ENCODE results near the gene MAP3K4.

Gene MAP3K4

GRCh38 chr6:160998766-160999165 is 7.2 kb downstream of the MAP3K4 start:
- no peak for DNase-seq (ENCODE audit: low read depth in 4 of 4, low spot score in 1 of 4)

DNA sequence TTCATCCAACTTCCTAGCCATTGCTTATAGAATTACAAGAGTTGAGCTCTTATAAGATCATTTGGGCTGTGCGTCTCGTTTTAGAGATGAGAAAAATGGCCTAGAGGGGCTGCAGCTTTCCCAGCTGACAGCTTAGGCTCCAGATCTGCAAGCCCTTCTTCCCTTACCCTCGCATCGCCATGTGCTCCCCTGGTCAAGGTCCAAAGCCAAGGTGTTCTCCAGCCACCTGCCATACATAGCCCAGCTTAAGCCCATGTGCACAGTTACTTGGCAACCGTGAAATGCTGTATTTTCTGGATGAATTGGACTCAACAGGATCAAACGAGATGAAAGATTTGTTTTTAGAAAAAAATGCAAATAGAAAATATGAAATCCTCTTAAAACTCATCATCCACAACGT is 7.9 kb downstream of the MAP3K4 start:
- no peak for DNase-seq (ENCODE audit: low read depth in 4 of 4, low spot score in 1 of 4)

- no peak for DNase-seq (ENCODE audit: low read depth in 4 of 4, low spot score in 1 of 4)
Measured at GRCh38 chr6:161000632-161001031, 9.1 kb downstream of the MAP3K4 start.

GRCh38 chr6:161001421-161001820 is 9.9 kb downstream of the MAP3K4 start:
- no peak for DNase-seq (ENCODE audit: low read depth in 4 of 4, low spot score in 1 of 4)

DNA sequence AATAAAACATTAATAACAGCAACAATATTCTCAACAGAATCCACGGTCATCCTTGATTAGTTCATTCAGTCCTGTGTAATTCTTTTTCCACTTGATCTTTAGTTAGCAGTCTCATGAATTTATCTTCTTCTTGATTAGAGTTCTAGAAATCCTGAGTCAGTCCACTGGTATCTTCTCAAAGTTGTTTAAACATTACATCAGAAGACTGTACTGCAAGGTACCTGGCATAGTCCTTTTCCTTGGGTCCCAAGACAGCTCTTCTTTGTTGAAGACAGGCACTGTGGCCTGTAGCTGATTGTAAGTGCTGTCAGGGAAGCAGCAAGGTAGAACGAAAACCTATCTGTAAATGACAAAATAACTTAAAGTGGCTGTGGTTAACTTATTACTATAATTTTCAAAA is 11.8 kb downstream of the MAP3K4 start:
- DNase-seq (ENCODE audit: low read depth in 4 of 4, low spot score in 1 of 4), result no peak

DNA sequence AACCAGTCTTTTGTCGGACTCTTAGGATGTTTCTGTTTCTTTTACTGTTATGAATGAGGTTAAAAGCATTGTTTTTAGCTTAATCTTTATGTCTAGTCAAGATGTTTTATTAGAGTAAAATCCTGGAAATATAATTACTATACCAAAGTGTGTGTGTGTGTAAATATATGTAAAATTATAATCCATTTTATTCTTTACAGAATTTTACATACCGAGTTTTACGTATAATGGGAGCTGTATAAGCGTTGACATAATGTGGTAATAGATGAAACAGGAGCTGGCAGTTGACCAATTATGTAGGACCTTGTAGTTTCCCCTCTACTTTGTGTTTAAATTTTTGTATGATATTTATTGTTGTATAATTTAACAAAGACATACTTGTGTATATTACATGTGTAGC is 16.7 kb downstream of the MAP3K4 start:
- DNase-seq (ENCODE audit: low read depth in 4 of 4, low spot score in 1 of 4), result no peak

DNA sequence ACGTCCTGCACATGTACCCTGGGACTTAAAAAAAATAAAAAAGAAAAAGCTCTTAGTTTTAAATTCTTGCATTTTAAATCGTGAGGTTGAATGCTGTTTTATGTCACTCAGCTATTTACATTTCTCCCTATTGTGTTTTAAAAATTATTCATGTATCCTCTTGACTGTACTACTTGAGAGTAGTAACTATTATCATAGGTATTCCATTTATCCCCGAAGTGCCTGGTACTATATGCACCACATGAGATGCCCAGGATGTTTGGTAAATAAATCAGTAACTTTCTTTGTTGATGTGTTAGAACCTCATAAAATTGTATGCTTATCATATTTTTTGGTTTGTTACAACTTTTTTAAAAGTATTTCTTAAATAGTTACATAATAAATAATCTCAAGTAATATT is 18.4 kb downstream of the MAP3K4 start:
- no peak for DNase-seq (ENCODE audit: low read depth in 4 of 4, low spot score in 1 of 4)

DNA sequence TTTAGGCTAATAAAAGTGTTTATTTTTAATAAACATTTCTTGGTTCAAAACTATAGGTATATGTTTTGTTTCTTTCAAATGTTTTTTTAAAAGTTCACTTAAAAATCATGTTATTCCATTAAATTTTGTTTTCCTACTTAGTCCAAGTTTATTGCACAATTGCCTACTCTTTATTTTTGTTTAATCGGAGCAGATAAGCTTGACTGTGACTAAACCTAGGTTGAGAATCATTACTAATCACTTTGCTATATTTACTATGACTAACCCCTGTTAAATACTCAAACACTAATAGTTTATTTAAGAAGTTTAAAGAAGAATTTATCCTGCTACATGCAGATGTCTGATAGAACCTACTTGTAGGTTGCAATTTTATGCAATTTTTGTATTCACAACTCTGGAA is 18.8 kb downstream of the MAP3K4 start:
- DNase-seq (ENCODE audit: low read depth in 4 of 4, low spot score in 1 of 4), result no peak

DNA sequence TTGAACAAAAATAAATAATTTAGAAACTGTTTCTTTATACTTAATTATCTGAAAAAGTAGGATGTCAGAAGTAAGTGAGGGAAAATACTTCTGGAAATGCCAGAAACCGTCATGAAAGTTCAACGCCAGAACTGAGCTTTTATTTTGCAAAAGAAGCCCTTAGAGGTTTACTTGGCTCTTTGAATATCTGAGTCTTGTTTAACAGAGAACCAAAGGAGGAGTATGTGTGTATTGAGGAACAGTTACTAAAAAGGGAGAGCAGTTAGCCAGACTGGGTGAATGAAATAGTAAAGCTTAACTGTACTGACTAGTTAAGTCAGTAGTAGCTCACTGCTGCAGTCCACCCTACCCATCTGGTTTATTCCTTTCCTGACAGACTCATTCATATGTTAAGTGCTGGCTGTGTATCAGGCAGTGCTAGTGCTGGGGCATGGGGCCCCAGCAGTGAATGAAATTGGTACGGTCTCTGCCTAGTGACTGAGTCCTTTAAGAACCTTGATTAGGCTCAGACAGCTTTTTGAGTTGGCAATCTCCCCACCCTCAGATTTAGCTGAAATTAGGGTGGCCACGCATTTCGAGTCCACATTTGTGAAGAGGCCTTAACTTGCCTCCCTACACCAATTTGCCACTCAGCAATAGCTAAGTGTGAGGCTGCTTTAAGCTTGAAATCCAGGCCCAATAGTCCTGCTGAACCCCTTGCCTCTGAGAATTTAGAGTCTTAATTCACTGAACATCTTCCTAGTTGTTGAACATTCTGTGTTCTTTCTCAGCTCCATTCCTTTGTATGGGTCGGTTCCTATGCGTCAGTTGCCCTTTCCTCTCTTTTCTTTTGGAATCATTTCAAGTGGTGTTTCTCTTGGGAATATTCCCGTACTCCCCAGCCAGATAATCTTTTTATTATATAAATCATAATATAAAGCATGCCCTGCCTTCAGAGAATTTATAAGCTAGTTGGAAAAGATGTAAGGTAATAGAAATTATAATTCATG is 20.2 kb downstream of the MAP3K4 start:
- DNase-seq (ENCODE audit: low read depth in 4 of 4, low spot score in 1 of 4), result no peak

DNA sequence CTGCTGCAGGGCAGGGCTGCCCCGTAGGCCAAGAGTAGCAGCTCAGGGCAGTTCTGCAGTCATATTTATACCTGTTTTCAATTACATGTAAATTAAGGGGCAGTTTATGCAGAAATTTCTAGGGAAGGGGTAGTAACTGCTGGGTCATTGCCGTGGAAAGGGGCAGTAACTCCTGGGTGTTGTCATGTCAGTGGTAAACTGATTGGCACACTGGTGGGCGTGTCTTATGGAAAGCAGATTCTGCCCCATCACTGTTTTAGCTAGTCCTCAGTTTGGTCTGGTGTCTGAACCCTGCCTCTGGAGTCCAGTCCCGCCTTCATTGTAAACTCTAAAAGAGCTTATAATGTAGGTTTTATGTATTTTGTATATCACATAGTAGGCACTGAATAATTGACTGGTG is 22.1 kb downstream of the MAP3K4 start:
- DNase-seq (ENCODE audit: low read depth in 4 of 4, low spot score in 1 of 4), result no peak

DNA sequence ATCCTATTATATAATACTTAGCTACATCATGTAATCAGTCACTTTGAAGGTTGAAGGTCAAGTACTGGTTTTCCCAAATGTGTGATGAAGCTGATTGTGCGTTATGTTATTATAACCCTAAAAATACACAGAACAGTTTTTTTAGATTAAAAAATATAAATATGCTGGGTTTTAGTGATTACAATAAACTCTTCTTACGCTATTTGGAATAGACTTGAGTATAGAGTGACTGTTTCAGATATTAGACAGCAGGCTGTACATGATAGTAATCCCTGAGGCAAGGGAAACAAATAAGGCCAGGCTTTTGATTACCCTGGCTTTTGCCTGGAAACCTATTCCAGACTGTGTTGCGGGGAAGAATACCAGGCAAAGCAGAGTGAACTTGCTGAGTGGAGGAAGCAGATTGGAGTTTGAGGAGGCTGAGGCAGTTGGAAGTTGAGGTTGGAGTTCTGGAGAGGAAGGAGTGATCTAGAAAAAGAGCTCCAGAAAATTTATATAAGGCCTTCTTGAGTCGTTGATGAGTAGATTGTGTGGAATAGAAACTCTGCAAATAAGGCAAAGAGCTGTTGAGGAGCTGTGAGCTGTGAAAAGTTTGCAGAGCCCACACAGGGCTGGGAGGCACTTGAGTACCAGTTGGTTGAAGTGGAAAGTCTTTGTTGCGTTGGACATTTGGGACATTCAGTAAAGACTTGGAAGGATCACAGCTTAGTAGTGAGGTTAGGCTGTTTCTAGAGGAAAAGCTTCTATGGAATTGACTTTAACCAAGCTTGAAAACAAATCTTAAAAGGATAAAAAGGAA is 26.4 kb downstream of the MAP3K4 start:
- no peak for DNase-seq (ENCODE audit: low read depth in 4 of 4, low spot score in 1 of 4)

DNA sequence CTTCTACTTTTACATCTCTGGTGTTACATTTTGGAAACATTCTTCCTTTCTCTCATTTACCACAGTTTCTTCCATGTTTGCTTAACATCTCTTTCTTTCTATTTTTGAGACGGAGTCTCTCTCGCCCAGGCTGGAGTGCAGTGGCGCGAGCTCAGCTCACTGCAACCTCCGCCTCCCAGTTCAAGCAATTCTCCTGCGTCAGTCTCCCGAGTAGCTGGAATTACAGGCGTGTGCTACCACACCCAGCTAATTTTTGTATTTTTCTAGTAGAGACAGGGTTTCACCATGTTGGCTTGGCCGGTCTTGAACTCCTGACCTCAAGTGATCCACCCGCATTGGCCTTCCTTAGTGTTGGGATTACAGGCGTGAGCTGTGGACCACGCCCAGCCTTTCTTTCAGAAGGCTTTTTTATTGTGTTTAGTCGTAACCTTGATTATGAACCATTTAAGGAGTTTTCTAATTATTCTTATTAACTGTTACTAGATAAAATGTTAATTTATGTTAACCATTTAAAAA is 27.8 kb downstream of the MAP3K4 start:
- no peak for DNase-seq (ENCODE audit: low read depth in 4 of 4, low spot score in 1 of 4)

- DNase-seq (ENCODE audit: low read depth in 4 of 4, low spot score in 1 of 4), result no peak
Measured at GRCh38 chr6:161021543-161021942, 30.0 kb downstream of the MAP3K4 start.

DNA sequence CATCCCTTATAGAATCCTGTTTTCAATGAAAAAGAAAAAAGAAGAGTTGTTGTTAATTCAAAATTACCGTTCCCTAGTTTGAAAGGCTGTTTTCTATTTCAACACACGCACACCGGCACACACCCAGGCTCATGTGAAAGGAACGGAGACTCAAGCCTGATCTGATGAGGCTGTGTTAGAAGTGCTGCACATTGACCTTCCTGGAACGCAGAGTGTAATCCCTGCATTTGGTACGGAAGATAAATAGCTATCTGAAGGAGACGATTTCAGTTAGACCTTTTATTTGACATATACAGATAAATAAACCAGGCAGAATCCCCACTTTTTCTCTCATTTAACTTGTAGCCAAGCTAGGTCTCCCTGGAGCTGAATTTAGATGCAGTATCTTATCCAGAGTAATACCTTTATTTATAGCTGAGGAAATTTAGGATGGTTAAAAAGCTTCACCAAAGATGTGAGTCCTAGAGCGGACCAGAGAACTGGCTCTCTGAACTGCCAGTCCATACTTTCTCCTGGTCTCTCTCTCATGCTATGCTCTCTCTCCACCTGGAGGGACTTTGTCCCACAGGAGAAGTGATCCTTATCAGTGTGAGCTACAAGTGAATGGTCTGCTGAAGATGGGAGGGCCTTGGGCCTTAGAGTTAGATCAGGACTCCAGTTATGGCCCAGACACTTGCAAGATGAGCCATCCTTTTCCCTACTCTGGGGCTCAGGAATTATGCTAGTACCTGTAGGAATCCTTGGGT is 30.6 kb downstream of the MAP3K4 start:
- no peak for DNase-seq (ENCODE audit: low read depth in 4 of 4, low spot score in 1 of 4)

- DNase-seq (ENCODE audit: low read depth in 4 of 4, low spot score in 1 of 4), result no peak
Measured at GRCh38 chr6:161023316-161023715, 31.7 kb downstream of the MAP3K4 start.

- DNase-seq (ENCODE audit: low read depth in 4 of 4, low spot score in 1 of 4), result no peak
Measured at GRCh38 chr6:161024364-161024920, 32.9 kb downstream of the MAP3K4 start.

GRCh38 chr6:161027385-161027784 is 35.8 kb downstream of the MAP3K4 start:
- no peak for DNase-seq (ENCODE audit: low read depth in 4 of 4, low spot score in 1 of 4)

DNA sequence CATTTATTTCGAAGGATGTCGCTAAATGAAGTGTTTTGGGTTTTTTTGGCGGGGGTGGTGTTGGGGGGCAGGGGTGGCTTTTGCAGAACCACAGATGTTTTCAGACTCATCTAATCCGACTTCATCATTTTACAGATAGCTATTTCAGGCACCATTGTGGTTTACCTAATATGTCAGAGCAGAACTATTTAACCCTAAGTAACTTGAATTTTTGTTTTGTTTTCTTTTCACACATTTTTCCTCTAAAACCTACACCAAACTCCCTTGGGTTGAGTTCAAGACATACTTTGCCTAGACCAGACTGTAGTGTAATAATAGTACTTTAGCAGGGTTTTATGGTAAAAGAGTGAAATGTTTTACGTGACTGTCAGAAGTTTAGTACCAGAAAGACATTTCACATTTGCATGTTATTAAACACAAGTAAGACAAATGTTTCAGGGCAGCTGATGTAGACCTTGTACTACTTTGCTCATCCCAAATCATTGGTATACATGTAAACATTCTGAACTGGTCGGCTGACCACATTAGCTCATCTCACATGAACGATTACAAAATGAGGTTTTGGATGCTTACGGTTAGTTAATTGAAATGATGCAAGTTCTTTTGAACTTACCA is 37.7 kb downstream of the MAP3K4 start:
- no peak for DNase-seq (ENCODE audit: low read depth in 4 of 4, low spot score in 1 of 4)

DNA sequence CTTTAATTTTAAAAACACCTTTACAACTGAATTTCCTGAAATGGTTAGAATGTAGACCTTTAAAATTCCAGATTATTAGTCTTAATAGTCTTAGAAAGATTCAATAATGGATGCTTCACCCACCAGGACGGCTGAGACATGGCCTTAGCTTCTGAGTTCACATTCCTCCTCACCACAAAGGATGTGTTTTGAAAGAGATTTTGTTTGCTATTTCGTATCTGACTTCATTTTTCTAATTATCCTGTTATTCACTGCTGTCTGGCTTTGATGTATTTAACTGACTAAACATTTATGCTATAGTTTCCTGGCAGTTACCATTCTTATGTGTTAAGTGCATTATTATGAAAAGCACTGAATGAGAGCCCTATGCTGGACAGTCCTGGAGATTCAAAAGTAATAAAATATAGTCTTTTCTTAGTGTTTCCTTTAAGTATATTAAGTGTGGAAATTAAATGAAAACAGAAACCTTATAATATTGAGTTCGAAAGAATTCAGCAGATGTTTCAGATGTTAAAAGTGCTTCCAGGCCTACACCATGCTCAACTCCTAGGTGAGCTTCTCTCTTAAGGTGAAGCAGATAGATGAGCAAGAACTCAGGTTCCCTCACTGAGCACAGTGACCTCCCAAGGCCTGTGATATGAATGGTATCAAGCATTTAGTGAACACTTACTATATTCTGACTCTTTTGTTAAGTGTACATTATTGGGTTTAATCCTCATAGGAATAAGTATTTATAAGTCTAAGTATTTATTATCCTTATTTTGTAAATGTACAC is 40.3 kb downstream of the MAP3K4 start:
- DNase-seq (ENCODE audit: low read depth in 4 of 4, low spot score in 1 of 4), result no peak

GRCh38 chr6:161033667-161034066 is 42.1 kb downstream of the MAP3K4 start:
- DNase-seq (ENCODE audit: low read depth in 4 of 4, low spot score in 1 of 4), result no peak

Measured in stimulated activated CD4-positive, alpha-beta T cell treated with anti-CD3 and anti-CD28 coated beads, Interleukin-1b, Interleukin-23, amount 100 ng/mL, for 24 hours (primary cell).